ENCODE results near the gene RAB40B. TPM values are rescaled to one million over a fixed set of nuclear protein-coding genes. Genes with fewer than 3 reads are reported as not detected.
A peak's percentile ranks its signal among the peaks of the same experiment; 100 is the strongest.

RAB40B gene
- total and polyA plus RNA-seq, 2 of the 13 experiments (the other 11 are each of a cell fraction or from before 2014, with no cell fraction given), result 6.2 to 6.5 TPM

DNA sequence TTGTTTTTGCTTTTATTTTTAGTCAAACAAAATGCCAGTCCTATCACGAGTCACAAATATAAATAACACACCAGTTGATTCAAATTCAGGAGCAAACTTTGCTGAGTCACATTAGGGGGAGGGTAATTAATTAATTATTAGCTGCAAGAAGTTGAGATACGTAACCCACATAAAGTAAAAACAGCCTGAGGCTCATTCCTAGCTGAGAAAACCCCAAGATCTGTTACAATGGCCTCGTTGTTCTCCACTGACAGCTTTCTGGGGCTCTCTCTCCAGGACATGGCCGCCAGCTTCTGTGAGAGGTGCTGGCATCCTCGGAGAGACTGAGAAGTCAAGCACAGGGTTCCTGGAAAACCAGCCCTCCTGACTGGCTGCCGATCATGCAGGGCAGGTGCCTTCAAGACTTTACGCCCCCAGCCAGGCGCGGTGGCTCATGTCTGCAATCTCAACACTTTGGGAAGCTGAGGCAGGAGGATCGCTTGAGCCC is 11.1 kb downstream of the RAB40B start:
- no peak overlapping the region for H3K9ac ChIP-seq (ENCODE audit: insufficient read depth, low read depth, low read length)
- ChIA-PET POLR2A (interaction anchor here (1.3 kb wide), 1 partner anchor 51 kb away, joined by 3 read pairs; no protein-coding TSS in a partner anchor), CTCF (ENCODE audit: low intra/inter-chr PET ratio, low total read pairs) (no interaction called here)
- no peak overlapping the region for H3K4me2 ChIP-seq (ENCODE audit: low read depth, low read length)
- ATAC-seq (no peak), DNase-seq (ENCODE audit: low spot score) (no peak), FAIRE-seq (no peak)
- intact Hi-C loops (cut with micrococcal nuclease; ENCODE audit: unreplicated experiment), result no loop called here
- no TSS peak for BruUV-seq (replicated peaks)
- H3K27ac ChIP-seq (ENCODE audit: extremely low read length, insufficient read depth, low read length), result no peak overlapping the region
- no peak overlapping the region for H3K4me3 ChIP-seq (replicated peaks in 1 of 3; ENCODE audit: insufficient read depth in 1 of 3, low read depth in 2 of 3, low read length in 3 of 3)
- TF ChIP-seq NFE2L2 (IDR thresholded peaks at IDR 0.05; ENCODE audit: low read length), result peak; percentile 66
- TF ChIP-seq, protein P1, sequence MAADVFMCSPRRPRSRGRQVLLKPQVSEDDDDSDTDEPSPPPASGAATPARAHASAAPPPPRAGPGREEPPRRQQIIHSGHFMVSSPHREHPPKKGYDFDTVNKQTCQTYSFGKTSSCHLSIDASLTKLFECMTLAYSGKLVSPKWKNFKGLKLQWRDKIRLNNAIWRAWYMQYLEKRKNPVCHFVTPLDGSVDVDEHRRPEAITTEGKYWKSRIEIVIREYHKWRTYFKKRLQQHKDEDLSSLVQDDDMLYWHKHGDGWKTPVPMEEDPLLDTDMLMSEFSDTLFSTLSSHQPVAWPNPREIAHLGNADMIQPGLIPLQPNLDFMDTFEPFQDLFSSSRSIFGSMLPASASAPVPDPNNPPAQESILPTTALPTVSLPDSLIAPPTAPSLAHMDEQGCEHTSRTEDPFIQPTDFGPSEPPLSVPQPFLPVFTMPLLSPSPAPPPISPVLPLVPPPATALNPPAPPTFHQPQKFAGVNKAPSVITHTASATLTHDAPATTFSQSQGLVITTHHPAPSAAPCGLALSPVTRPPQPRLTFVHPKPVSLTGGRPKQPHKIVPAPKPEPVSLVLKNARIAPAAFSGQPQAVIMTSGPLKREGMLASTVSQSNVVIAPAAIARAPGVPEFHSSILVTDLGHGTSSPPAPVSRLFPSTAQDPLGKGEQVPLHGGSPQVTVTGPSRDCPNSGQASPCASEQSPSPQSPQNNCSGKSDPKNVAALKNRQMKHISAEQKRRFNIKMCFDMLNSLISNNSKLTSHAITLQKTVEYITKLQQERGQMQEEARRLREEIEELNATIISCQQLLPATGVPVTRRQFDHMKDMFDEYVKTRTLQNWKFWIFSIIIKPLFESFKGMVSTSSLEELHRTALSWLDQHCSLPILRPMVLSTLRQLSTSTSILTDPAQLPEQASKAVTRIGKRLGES (CRISPR knock-in tag; IDR thresholded peaks at IDR 0.05; ENCODE audit: borderline replicate concordance), result no peak
- peaks cover 31% of the 10 kb centered on the region for H3K4me1 ChIP-seq (ENCODE audit: insufficient read depth, low read length)
- no peak overlapping the region for H2AFZ ChIP-seq (ENCODE audit: low read length)
- WGBS (ENCODE audit: low lambda C conversion rate), result 66% methylated on average over 10 of the region's 10 CpGs
- no peaks in the 10 kb centered on the region for H4K20me1 ChIP-seq (ENCODE audit: insufficient read depth, low read length)
- no peaks in the 10 kb centered on the region for H3K36me3 ChIP-seq (replicated peaks in 1 of 2; ENCODE audit: control insufficient read depth in 1 of 2, insufficient read depth in 2 of 2, low read length in 2 of 2)
- no peaks in the 10 kb centered on the region for H3K27me3 ChIP-seq (ENCODE audit: control insufficient read depth in 1 of 2, insufficient read depth in 2 of 2, low read length in 2 of 2)
- no peaks in the 10 kb centered on the region for H3K9me3 ChIP-seq (ENCODE audit: low read length)
- H3K79me2 ChIP-seq (ENCODE audit: insufficient read depth, low read length), result no peaks in the 10 kb centered on the region
- in situ Hi-C loops (cut with HindIII; ENCODE audit: extremely low pct_ligation_motif_present, low pct_unique_long_range_greater_than_20kb), result no loop called here

DNA sequence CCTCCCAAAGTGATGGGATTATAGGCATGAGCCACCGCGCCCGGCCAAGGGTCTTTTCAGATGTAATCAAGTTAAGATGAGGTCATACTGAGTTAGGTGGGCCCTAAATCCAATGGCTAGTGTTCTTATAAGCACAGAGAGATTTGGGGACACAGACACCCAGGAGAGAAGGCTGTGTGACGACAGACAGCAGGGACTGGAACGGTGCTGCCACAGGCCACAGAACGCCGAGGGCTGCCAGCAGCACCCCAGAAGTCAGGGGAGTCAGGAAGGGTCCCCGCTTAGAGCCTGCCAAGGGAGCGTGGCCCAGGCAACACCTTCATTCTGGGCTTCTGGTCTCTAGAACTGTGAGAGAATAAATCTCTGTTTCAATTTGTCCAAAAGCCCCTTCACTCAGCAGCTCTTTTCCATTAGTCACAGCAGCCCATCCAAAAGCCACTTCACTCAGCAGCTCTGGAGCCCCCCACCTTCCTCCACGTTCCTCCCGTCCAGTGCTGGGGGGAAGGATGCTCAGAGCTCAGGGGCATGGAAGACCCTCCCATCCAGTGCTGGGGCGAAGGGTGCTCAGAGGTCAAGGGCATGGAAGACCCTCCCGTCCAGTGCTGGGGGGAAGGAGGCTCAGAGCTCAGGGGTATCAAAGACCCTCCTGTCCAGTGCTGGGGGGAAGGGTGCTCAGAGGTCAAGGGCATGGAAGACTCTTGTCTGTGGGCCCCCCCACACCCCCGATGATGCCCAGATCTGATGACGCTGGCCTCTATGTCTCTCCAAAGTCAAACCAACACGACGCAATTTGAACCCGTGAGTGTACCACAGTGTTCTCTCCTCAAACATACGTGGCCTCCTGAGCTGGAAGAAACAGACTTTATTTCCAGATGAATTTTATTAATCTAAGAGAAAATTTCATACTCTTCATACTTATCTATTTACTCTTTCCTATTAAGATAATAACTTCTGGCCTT is 11.9 kb downstream of the RAB40B start:
- Histone ChIP-seq H3K36me3 (replicated peaks in 1 of 2; ENCODE audit: control insufficient read depth in 1 of 2, insufficient read depth in 2 of 2, low read length in 2 of 2) (no peaks in the 10 kb centered on the region), H3K27ac (ENCODE audit: extremely low read length, insufficient read depth, low read length) (no peak overlapping the region), H3K4me2 (ENCODE audit: low read depth, low read length) (no peak overlapping the region), H3K9ac (ENCODE audit: insufficient read depth, low read depth, low read length) (no peak overlapping the region), H3K9me3 (ENCODE audit: low read length) (peaks cover 4% of the 10 kb centered on the region), H3K4me3 (replicated peaks in 1 of 3; ENCODE audit: insufficient read depth in 1 of 3, low read depth in 2 of 3, low read length in 3 of 3) (no peak overlapping the region), H4K20me1 (ENCODE audit: insufficient read depth, low read length) (no peaks in the 10 kb centered on the region), H3K27me3 (ENCODE audit: control insufficient read depth in 1 of 2, insufficient read depth in 2 of 2, low read length in 2 of 2) (no peaks in the 10 kb centered on the region), H2AFZ (ENCODE audit: low read length) (no peak overlapping the region), H3K79me2 (ENCODE audit: insufficient read depth, low read length) (no peaks in the 10 kb centered on the region), H3K4me1 (ENCODE audit: insufficient read depth, low read length) (peaks cover 32% of the 10 kb centered on the region)
- no TSS peak for BruUV-seq (replicated peaks)
- intact Hi-C loops (cut with micrococcal nuclease; ENCODE audit: unreplicated experiment), result no loop called here
- DNase-seq (ENCODE audit: low spot score) (no peak), FAIRE-seq (no peak), ATAC-seq (no peak)
- CTCF ChIA-PET (ENCODE audit: low intra/inter-chr PET ratio, low total read pairs), result no interaction called here
- in situ Hi-C loops (cut with HindIII; ENCODE audit: extremely low pct_ligation_motif_present, low pct_unique_long_range_greater_than_20kb), result no loop called here
- WGBS (ENCODE audit: low lambda C conversion rate), result 87% methylated on average over 19 of the region's 19 CpGs
- POLR2A ChIA-PET, result no interaction called here
- no peak for TF ChIP-seq PAF1 (CRISPR knock-in tag; IDR thresholded peaks at IDR 0.05)
- no peak for TF ChIP-seq ARID4A (CRISPR knock-in tag; IDR thresholded peaks at IDR 0.05; ENCODE audit: borderline replicate concordance)
- TF ChIP-seq, protein P2, sequence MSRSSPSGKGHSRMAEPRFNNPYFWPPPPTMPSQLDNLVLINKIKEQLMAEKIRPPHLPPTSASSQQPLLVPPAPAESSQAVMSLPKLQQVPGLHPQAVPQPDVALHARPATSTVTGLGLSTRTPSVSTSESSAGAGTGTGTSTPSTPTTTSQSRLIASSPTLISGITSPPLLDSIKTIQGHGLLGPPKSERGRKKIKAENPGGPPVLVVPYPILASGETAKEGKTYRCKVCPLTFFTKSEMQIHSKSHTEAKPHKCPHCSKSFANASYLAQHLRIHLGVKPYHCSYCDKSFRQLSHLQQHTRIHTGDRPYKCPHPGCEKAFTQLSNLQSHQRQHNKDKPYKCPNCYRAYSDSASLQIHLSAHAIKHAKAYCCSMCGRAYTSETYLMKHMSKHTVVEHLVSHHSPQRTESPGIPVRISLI (CRISPR knock-in tag; IDR thresholded peaks at IDR 0.05; ENCODE audit: borderline replicate concordance), result no peak
- no peak for TF ChIP-seq MATR3 (CRISPR knock-in tag; IDR thresholded peaks at IDR 0.05)
- TF ChIP-seq ATF7 (IDR thresholded peaks at IDR 0.05), result peak; percentile 52; the same call in 1 of the 2 replicates
- no peak for TF ChIP-seq ATF7 (CRISPR knock-in tag; IDR thresholded peaks at IDR 0.05)
